ENCODE data around the gene KRTAP9-9. TPM values are rescaled to one million over a fixed set of nuclear protein-coding genes. Genes with fewer than 3 reads are reported as not detected.
"Not testable (repeated sequence)": the region's sequence is repeated elsewhere in the genome, so short reads cannot be mapped to it uniquely, and the experiment has no call there.

Gene KRTAP9-9
- total RNA-seq, 1 donor from 2014 or later, result not detected

GRCh38 chr17:41263212-41263611, 8.0 kb downstream of the KRTAP9-9 start:
- FAIRE-seq (no peak), DNase-seq (ENCODE audit: low spot score in 2 of 2) (no peak)

DNA sequence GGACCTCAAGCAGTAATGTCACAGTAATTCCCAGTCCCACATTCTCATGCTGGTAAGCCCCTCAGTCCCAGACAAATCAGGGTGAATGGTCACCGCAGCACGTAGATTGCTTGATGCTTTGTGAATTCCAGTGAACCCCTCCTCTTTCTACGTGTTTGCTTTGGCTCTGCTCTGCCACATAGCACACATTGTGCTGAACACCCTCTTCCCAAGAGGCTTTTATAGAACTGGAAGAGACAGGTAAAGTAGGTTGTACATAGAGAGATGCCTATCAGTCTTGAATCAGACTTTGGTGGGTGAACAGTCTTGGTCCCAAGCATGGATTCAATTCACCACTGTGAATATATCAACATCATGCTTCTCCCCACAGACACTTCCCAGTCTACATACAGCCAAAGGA, 9.4 kb downstream of the KRTAP9-9 start:
- FAIRE-seq (no peak), DNase-seq (ENCODE audit: low spot score in 2 of 2) (no peak)

GRCh38 chr17:41265078-41265477, 9.9 kb downstream of the KRTAP9-9 start, which contains the start of gene KRTAP9-6:
KRTAP9-6 (plus strand) TSS chr17:41265378; CDS start chr17:41265378, 0 bp downstream.
- DNase-seq (ENCODE audit: low spot score in 2 of 2) (no peak), FAIRE-seq (no peak)

- FAIRE-seq (no peak), DNase-seq (ENCODE audit: low spot score in 2 of 2) (no peak)
These were observed 12.5 kb downstream of the KRTAP9-9 start for GRCh38 chr17:41267711-41268110.

GRCh38 chr17:41271323-41271722, 16.1 kb downstream of the KRTAP9-9 start:
- FAIRE-seq; DNase-seq (ENCODE audit: low spot score in 2 of 2): not testable (repeated sequence)

- no peak for DNase-seq (ENCODE audit: low spot score in 2 of 2)
- FAIRE-seq, result no peak
These were observed 16.7 kb downstream of the KRTAP9-9 start for GRCh38 chr17:41271858-41272257.

GRCh38 chr17:41275648-41276190, 20.5 kb downstream of the KRTAP9-9 start, which contains the start of gene KRTAP9-7:
KRTAP9-7 (plus strand) TSS chr17:41275698; CDS start chr17:41275698, 0 bp downstream.
- FAIRE-seq, result not testable (repeated sequence)

GRCh38 chr17:41278176-41278955, 23.2 kb downstream of the KRTAP9-9 start:
- FAIRE-seq, result no peak
- DNase-seq (ENCODE audit: low spot score in 2 of 2), result no peak

More at GRCh38 chr17:41275648-41276190, 20.5 kb downstream of the KRTAP9-9 start, which contains the start of gene KRTAP9-7:
- not testable (repeated sequence) for DNase-seq (ENCODE audit: low spot score in 2 of 2)

DNA sequence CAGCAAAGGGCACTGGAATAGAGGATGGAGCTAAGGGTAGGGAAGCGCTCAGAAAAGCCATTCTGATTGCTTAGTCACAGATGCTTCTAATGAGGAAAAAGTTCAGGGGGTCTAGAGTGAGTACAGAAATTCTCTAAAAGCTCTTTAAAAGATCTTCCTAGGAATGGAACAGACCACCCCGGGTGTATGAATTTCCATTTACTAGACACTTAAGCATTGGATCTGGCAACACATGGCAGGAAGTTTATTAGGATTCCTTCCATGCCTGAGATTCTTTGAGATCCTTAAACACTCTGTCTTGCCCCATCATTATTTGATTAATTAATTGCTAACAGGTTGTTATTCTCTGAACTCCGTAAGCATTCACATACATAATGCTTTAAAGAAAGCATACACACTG, 28.9 kb downstream of the KRTAP9-9 start:
- FAIRE-seq (no peak), DNase-seq (ENCODE audit: low spot score in 2 of 2) (no peak)

- no peak for DNase-seq (ENCODE audit: low spot score in 2 of 2)
These were observed 29.4 kb downstream of the KRTAP9-9 start for GRCh38 chr17:41284546-41284945.

DNA sequence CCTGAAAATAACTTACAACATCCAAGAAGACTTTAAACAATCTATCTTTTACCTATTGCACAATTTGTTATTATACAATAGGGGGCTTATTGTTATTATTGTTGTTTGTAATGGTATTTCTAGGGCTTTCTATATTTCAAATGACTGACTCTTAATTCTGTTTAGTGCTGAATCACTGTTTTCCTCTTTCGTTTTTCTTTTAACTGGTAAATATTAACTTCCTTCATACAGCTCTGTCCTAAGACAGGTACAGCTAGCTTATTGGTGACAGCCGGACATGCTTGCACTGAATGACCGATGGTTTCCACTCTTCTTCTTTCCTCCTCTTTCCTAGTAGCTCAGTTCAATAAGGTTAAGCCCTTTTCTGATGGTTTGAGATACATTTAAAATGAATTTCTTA, 31.9 kb downstream of the KRTAP9-9 start:
- no peak for DNase-seq (ENCODE audit: low spot score in 2 of 2)
- no peak for FAIRE-seq

More at GRCh38 chr17:41284546-41284945, 29.4 kb downstream of the KRTAP9-9 start:
- FAIRE-seq, result no peak

GRCh38 chr17:41294016-41294415, 38.8 kb downstream of the KRTAP9-9 start:
- DNase-seq (ENCODE audit: low spot score in 2 of 2), result no peak
- no peak for FAIRE-seq

- DNase-seq (ENCODE audit: low spot score in 2 of 2), result no peak
- no peak for FAIRE-seq
These were observed 41.7 kb downstream of the KRTAP9-9 start for GRCh38 chr17:41296846-41297245.

DNA sequence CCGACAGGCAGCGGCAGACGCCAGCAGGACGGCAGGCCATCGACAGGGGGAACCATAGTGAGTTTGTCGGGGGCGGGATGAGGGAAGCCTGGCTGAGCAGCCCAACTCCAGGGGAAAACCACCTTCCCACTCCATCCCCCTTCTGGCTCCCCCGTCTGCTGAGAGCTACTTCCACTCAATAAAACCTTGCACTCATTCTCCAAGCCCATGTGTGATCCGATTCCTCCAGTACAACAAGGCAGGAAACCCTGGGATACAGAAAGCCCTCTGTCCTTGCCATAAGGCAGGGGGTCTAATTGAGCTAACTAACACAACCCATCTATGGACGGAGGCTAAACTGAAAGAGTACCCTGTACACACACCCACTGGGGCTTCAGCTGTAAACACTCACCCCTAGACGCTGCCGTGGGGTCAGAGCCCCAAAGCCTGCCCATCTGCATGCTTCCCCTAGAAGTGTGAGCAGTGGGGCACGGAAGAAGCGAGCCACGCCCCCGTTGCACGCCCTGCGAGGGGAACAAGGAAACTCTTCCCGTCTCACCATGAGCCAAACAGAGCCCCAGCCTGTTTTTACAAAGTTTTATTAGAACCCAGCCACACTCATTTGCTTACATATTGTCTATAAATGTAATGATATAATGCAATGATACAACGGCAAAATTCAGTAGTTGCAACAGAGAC, 43.4 kb downstream of the KRTAP9-9 start:
- DNase-seq (ENCODE audit: low spot score in 2 of 2), result no peak
- no peak for FAIRE-seq

GRCh38 chr17:41301204-41301790, 46.1 kb downstream of the KRTAP9-9 start:
- FAIRE-seq, result no peak
- DNase-seq (ENCODE audit: low spot score in 2 of 2), result no peak

- FAIRE-seq (no peak), DNase-seq (ENCODE audit: low spot score in 2 of 2) (no peak)
These were observed 47.0 kb downstream of the KRTAP9-9 start, which contains the start of gene KRTAP29-1 for GRCh38 chr17:41301916-41302901. KRTAP29-1 (minus strand) TSS chr17:41302851; CDS start chr17:41302851, 0 bp downstream.

- FAIRE-seq, result no peak
- DNase-seq (ENCODE audit: low spot score in 2 of 2), result no peak
These were observed 47.8 kb downstream of the KRTAP9-9 start for GRCh38 chr17:41302981-41303380.

- DNase-seq (ENCODE audit: low spot score in 2 of 2) (no peak), FAIRE-seq (no peak)
These were observed 48.9 kb downstream of the KRTAP9-9 start for GRCh38 chr17:41304091-41304490.

Data from frontal cortex (tissue), 4 donors.